Activated CD4-positive, alpha-beta T cell treated with anti-CD3 and anti-CD28 coated beads, Interleukin-2, amount 50 U/mL, for 1 hour (primary cell): ENCODE data around the gene MAGEB6B.
"Not testable (repeated sequence)": the region's sequence is repeated elsewhere in the genome, so short reads cannot be mapped to it uniquely, and the experiment has no call there.

Experiments
- DNase-seq: peaks from one replicate; pipeline ENCODE4 v3.0.0-alpha.2; 2020

Gene MAGEB6B, protein sequence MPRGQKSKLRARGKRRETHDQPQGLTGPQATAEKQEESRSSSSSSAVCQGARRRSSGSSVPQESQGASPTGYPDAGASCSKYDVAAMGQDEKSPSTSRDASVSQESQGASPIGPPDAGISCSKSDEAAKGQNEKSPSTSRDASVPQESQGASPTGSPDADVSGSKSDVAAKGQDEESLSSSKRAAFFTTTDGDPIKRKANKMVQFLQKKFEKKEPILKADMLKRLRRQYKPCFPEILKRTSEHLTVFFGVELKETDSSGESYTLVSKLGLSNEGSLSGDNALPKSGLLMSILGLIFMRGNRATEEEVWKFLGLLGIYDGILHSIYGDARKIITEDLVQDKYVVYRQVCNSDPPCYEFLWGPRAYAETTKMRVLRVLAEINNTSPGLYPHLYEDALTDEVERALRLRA

DNA sequence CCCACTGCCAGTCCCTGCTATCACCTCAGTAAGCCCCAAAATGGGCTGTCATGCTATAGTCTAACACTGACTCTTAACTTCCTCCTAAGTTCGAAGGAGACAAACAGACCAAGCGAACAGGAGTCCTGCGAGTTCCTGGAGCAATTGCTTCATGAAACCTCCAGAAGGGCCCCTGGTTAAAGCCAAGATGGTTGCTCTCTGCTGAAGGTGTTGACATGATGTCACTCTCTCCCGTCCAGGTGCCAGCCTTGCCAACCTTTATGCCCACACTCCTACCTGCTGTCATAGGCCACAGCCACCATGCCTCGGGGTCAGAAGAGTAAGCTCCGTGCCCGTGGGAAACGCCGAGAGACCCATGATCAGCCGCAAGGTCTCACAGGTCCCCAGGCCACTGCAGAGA lies at the start of gene MAGEB6B:
Gene MAGEB6B, plus strand, starts transcription at position 301 of the 400 bp plus-strand sequence. Its CDS starts 0 bp downstream, at position 301.
- DNase-seq, result no peak

DNA sequence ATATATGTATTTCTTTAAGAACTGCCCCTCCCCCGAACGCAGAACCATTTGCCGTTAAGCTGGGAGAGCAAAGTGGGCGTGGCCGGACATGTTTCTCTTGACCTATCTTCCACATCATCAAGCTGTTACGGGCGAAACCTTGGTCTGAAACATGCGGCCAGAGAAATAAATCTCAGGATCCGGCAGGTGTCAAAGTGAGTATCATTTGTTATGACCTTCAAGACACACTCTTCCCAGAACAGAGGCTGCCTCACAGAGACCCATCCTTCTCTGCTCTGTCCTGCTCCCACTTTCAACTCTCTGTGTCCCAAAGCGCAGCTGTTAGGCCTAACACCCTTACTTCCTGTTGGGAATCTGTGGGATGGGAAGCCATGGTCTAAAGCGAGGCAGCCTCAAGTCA lies 22.1 kb upstream of the MAGEB6B start, which contains the start of gene MAGEB18:
Gene MAGEB18, plus strand, starts transcription at position 70 of the 400 bp plus-strand sequence. CDS start 643 bp downstream, outside the sequence.
- no peak for DNase-seq

- DNase-seq, result no peak
Observed at GRCh38 chrX:26146024-26146423, 14.4 kb upstream of the MAGEB6B start.

GRCh38 chrX:26192204-26192603 lies 31.8 kb downstream of the MAGEB6B start, which contains the start of gene MAGEB6:
Gene MAGEB6, plus strand, starts transcription at chrX:26192440. Its CDS starts 1,407 bp downstream, at chrX:26193847.
- DNase-seq, result no peak

- no peak for DNase-seq
Observed at GRCh38 chrX:26203561-26203960, 43.2 kb downstream of the MAGEB6B start.

DNA sequence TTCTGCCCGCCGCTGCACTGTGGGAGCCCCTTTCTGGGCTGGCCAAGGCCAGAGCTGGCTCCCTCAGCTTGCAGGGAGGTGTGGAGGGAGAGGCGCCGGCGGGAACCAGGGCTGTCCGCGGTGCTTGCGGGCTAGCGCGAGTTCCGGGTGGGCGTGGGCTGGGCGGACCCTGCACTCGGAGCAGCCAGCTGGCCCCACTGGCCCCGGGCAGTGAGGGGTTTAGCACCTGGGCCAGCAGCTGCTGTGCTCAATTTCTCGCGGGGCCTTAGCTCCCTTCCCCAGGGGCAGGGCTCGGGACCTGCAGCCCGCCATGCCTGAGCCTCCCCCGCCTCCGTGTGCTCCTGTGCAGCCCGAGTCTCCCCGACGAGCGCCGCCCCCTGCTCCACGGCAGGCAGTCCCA lies 44.3 kb downstream of the MAGEB6B start:
- DNase-seq, result not testable (repeated sequence)

DNA sequence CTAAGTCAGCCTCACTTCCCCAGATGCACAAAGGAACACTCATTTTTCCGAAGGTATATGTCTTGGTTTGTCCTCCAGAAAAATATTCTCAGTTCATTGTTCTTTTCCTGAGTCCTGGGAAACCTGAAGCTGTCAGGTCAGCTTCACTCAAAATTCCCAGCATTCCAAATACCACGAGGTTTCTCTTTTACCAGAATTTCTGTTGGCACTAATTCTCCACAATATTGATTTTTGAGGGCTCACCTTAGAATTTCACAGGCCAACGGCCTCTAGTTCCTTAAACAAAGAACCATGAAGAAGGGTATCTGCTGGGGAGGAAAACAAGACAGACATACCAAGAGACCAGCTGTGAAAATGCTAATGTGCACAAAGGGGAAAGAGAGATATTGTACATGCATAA lies 47.6 kb downstream of the MAGEB6B start:
- DNase-seq, result no peak
